ENCODE results near the gene CDC42BPB.

The CDC42BPB gene

GRCh38 chr14:102980409-102980810 is 76.9 kb downstream of the CDC42BPB start:
- TF ChIP-seq, protein P1, sequence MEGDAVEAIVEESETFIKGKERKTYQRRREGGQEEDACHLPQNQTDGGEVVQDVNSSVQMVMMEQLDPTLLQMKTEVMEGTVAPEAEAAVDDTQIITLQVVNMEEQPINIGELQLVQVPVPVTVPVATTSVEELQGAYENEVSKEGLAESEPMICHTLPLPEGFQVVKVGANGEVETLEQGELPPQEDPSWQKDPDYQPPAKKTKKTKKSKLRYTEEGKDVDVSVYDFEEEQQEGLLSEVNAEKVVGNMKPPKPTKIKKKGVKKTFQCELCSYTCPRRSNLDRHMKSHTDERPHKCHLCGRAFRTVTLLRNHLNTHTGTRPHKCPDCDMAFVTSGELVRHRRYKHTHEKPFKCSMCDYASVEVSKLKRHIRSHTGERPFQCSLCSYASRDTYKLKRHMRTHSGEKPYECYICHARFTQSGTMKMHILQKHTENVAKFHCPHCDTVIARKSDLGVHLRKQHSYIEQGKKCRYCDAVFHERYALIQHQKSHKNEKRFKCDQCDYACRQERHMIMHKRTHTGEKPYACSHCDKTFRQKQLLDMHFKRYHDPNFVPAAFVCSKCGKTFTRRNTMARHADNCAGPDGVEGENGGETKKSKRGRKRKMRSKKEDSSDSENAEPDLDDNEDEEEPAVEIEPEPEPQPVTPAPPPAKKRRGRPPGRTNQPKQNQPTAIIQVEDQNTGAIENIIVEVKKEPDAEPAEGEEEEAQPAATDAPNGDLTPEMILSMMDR (IDR thresholded peaks at IDR 0.05; ENCODE audit: low read depth, low read length) = no peak
- TF ChIP-seq MAX (IDR thresholded peaks at IDR 0.05; ENCODE audit: low read depth, low read length) (no peak), MYC (IDR thresholded peaks at IDR 0.05; ENCODE audit: low read depth, low read length) (no peak)
- no peak for DNase-seq (ENCODE audit: low read depth)
- H3K4me3 ChIP-seq (ENCODE audit: low read depth, low read length) = no peak overlapping the region

- TF ChIP-seq MAX (IDR thresholded peaks at IDR 0.05; ENCODE audit: low read depth, low read length) (no peak), POLR2A (IDR thresholded peaks at IDR 0.05; ENCODE audit: extremely low read depth, insufficient read length) (no peak), MYC (IDR thresholded peaks at IDR 0.05; ENCODE audit: low read depth, low read length) (no peak)
- TF ChIP-seq, protein P1 (IDR thresholded peaks at IDR 0.05; ENCODE audit: low read depth, low read length) = no peak
- no peak overlapping the region for H3K4me3 ChIP-seq (ENCODE audit: low read depth, low read length)
- no peak for DNase-seq (ENCODE audit: low read depth)
These were observed 77.9 kb downstream of the CDC42BPB start for GRCh38 chr14:102979406-102979805.

DNA sequence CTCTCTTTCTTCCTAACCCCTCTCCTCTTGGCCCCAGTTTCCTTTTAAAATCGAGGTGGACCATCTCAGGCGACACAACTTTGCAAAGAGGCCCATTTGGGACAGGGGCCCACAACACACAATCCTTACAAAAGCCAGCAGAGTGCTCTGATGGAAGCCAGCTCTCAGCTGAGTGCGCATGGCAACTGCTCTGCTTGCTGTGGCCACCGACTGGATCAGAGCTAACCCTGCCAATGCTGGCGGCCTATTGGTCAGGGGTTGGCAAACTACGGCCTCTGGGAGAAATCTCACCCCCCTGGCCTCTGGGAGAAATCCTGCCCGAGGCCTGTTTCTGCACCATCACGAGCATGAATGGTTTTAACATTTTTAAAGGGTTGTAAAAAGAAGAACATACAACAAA is 79.9 kb downstream of the CDC42BPB start:
- DNase-seq (ENCODE audit: low read depth) = no peak
- TF ChIP-seq MYC (IDR thresholded peaks at IDR 0.05; ENCODE audit: low read depth, low read length) (no peak), POLR2A (IDR thresholded peaks at IDR 0.05; ENCODE audit: extremely low read depth, insufficient read length) (no peak), MAX (IDR thresholded peaks at IDR 0.05; ENCODE audit: low read depth, low read length) (no peak)
- TF ChIP-seq, protein P1 (IDR thresholded peaks at IDR 0.05; ENCODE audit: low read depth, low read length) = no peak
- no peak overlapping the region for H3K4me3 ChIP-seq (ENCODE audit: low read depth, low read length)

- DNase-seq (ENCODE audit: low read depth) = no peak
- TF ChIP-seq, protein P1 (IDR thresholded peaks at IDR 0.05; ENCODE audit: low read depth, low read length) = no peak
- H3K4me3 ChIP-seq (ENCODE audit: low read depth, low read length) = no peak overlapping the region
These were observed 81.7 kb downstream of the CDC42BPB start for GRCh38 chr14:102975662-102976061.

GRCh38 chr14:102973706-102974285 is 83.6 kb downstream of the CDC42BPB start:
- DNase-seq (ENCODE audit: low read depth) = no peak
- TF ChIP-seq MAX (IDR thresholded peaks at IDR 0.05; ENCODE audit: low read depth, low read length) = no peak
- TF ChIP-seq, protein P1 (IDR thresholded peaks at IDR 0.05; ENCODE audit: low read depth, low read length) = no peak
- no peak for TF ChIP-seq POLR2A (IDR thresholded peaks at IDR 0.05; ENCODE audit: extremely low read depth, insufficient read length)
- no peak for TF ChIP-seq MYC (IDR thresholded peaks at IDR 0.05; ENCODE audit: low read depth, low read length)

More at GRCh38 chr14:102973706-102974285, 83.6 kb downstream of the CDC42BPB start:
- no peak overlapping the region for H3K4me3 ChIP-seq (ENCODE audit: low read depth, low read length)
